Keratinocyte (primary cell): ENCODE results near the gene TBX3.

Experiments
- EZH2 ChIP-seq: IDR thresholded peaks from one replicate; pipeline ENCODE4 v1.6.1; 2012; ENCODE audit warnings: inconsistent platforms, mild to moderate bottlenecking, low read length, moderate library complexity
- TF ChIP-seq, protein P1 (sequence below), 3 experiments: IDR thresholded peaks in 1 of 3; conservative IDR thresholded peaks in 1 of 3; optimal IDR thresholded peaks in 1 of 3; 2 replicates in 2 of 3; 3 replicates in 1 of 3; pipeline versions ENCODE3 to v1.5.1; 2011; ENCODE audit warnings: low read length in 3 of 3, mild to moderate bottlenecking in 3 of 3, moderate library complexity in 2 of 3, control low read depth in 1 of 3, inconsistent platforms in 1 of 3; ENCODE audit not compliant: insufficient read depth in 2 of 3; ENCODE audit errors: extremely low read depth in 1 of 3

DNA sequence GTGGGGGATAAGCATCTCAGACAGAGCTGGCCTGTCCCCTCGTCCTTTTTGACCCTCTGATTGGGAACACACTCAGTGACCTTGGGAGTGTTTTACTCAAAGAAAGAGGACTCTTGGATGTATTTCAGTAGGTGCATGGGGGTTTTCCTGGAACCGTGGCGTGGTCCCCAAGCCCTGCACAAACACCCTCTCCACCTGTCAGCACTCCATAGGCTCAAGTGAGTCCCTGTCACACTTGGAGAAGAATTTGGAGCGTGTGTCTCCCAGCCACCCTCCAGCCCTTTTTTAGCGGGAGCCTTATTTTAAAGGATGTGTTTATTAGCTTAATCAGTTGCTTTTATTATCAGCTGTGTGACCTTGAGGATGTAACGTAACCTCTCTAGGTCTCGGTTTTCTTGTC, 37.3 kb upstream of the TBX3 start:
- TF ChIP-seq, protein P1, sequence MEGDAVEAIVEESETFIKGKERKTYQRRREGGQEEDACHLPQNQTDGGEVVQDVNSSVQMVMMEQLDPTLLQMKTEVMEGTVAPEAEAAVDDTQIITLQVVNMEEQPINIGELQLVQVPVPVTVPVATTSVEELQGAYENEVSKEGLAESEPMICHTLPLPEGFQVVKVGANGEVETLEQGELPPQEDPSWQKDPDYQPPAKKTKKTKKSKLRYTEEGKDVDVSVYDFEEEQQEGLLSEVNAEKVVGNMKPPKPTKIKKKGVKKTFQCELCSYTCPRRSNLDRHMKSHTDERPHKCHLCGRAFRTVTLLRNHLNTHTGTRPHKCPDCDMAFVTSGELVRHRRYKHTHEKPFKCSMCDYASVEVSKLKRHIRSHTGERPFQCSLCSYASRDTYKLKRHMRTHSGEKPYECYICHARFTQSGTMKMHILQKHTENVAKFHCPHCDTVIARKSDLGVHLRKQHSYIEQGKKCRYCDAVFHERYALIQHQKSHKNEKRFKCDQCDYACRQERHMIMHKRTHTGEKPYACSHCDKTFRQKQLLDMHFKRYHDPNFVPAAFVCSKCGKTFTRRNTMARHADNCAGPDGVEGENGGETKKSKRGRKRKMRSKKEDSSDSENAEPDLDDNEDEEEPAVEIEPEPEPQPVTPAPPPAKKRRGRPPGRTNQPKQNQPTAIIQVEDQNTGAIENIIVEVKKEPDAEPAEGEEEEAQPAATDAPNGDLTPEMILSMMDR (optimal IDR thresholded peaks at IDR 0.05 in 1 of 3, IDR thresholded peaks at IDR 0.05 in 1 of 3, conservative IDR thresholded peaks at IDR 0.05 in 1 of 3; ENCODE audit: extremely low read depth in 1 of 3, insufficient read depth in 2 of 3, low read length in 3 of 3), result no peak
- no peak for TF ChIP-seq EZH2
